K562 (cell line): Measurements from ENCODE around the gene STEAP2. TPM values are rescaled to one million over a fixed set of nuclear protein-coding genes. Genes with fewer than 3 reads are reported as not detected.
A peak's percentile ranks its signal among the peaks of the same experiment; 100 is the strongest.

Experiments used
- BRD9 ChIP-seq: fragments of 450-650 bp; IDR thresholded peaks from 2 replicates; pipeline ENCODE4 v1.6.1; 2018; ENCODE audit warnings: low read depth; ENCODE audit not compliant: partially characterized antibody
- C11orf30 ChIP-seq: fragments of 450-650 bp; IDR thresholded peaks from 2 replicates; pipeline ENCODE4 v1.6.1; 2016; ENCODE audit warnings: low read depth, mild to moderate bottlenecking
- CBFA2T2 ChIP-seq: fragments of 450-650 bp; conservative IDR thresholded peaks from 2 replicates; pipeline ENCODE4 v1.6.1; 2017; ENCODE audit warnings: mild to moderate bottlenecking
- CBFB ChIP-seq: sonication (generic); formaldehyde crosslinking; IDR thresholded peaks from 2 replicates; pipeline ENCODE4 v1.4.0; 2020; ENCODE audit warnings: mild to moderate bottlenecking, missing genetic modification reagents
- DEAF1 ChIP-seq: fragments of 450-650 bp; formaldehyde crosslinking; IDR thresholded peaks from 2 replicates; pipeline ENCODE4 v1.4.0; 2020; ENCODE audit warnings: mild to moderate bottlenecking, moderate library complexity
- DPF2 ChIP-seq: fragments of 450-650 bp; IDR thresholded peaks from 2 replicates; pipeline ENCODE4 v1.6.1; 2016
- FOXJ3 ChIP-seq: sonication (generic); formaldehyde crosslinking; IDR thresholded peaks from 2 replicates; pipeline ENCODE4 v1.4.0; 2020; ENCODE audit warnings: mild to moderate bottlenecking, missing genetic modification reagents
- FOXK1 ChIP-seq: sonication (generic); formaldehyde crosslinking; IDR thresholded peaks from 2 replicates; pipeline ENCODE4 v1.8.0; 2022; ENCODE audit warnings: missing genetic modification reagents, mild to moderate bottlenecking, borderline replicate concordance
- HMG20B ChIP-seq: fragments of 250-450 bp; sonication (Bioruptor Pico); IDR thresholded peaks from 2 replicates; pipeline ENCODE4 v1.5.0; 2021; ENCODE audit warnings: mild to moderate bottlenecking
- LARP7 ChIP-seq: fragments of 450-650 bp; IDR thresholded peaks from 2 replicates; pipeline ENCODE4 v1.6.1; 2016
- NUFIP1 ChIP-seq: fragments of 450-650 bp; IDR thresholded peaks from 2 replicates; pipeline ENCODE4 v1.6.1; 2018; ENCODE audit not compliant: partially characterized antibody
- SP1 ChIP-seq: sonication (generic); formaldehyde crosslinking; IDR thresholded peaks from 2 replicates; pipeline ENCODE4 v1.8.1; 2022; ENCODE audit warnings: mild to moderate bottlenecking, missing genetic modification reagents
- USF2 ChIP-seq: sonication (generic); formaldehyde crosslinking; IDR thresholded peaks from 2 replicates; pipeline ENCODE4 v1.5.0; 2020; ENCODE audit warnings: missing genetic modification reagents
- ZNF407 ChIP-seq: fragments of 450-650 bp; IDR thresholded peaks from 2 replicates; pipeline ENCODE4 v1.6.1; 2016; ENCODE audit warnings: low read depth
- ZNF512 ChIP-seq: IDR thresholded peaks from 2 replicates; pipeline ENCODE4 v1.6.1; 2016; ENCODE audit warnings: missing genetic modification characterization, missing compliant biosample characterization
- ZNF707 ChIP-seq: fragments of 250-450 bp; sonication (Bioruptor Pico); conservative IDR thresholded peaks from 2 replicates; pipeline ENCODE4 v1.8.0; 2022; ENCODE audit warnings: inconsistent platforms, mild to moderate bottlenecking, moderate library complexity
- polyA plus RNA-seq, 8 experiments: library from polyadenylated mRNA; depleted of rRNA in 4 of 8; stranded (reverse) in 5 of 8; unstranded in 3 of 8; fragments of >200 nt; fragmentation: Nextera tagmentation in 2 of 8; fragmentation: Illumina TruSeq in 1 of 8; extraction: Ambion mirVana in 2 of 8; extraction: Trizol in 1 of 8; gene quantifications; 2 replicates each; pipeline versions ENCODE4 v1.2.1 to v1.2.3, GENCODE V29; 2011 to 2014; ENCODE audit warnings: inconsistent platforms in 1 of 8, missing spikeins in 1 of 8
- total RNA-seq, 7 experiments: library from RNA; depleted of rRNA in 6 of 7; stranded (reverse); fragments of >200 nt in 6 of 7; fragmentation: Illumina TruSeq in 2 of 7; extraction: Trizol in 2 of 7; gene quantifications; 2 replicates each; pipeline versions ENCODE4 v1.2.1 to v1.2.3, GENCODE V29; 2011 to 2021; ENCODE audit warnings: low replicate concordance in 1 of 7

Gene STEAP2
- total and polyA plus RNA-seq, 9 of the 15 experiments (the other 6 are each of a cell fraction or from before 2014, with no cell fraction given): 0.02 to 0.03 TPM; not detected in 7

- peak; percentile 99 for TF ChIP-seq ZNF407
- no peak for TF ChIP-seq CBFA2T2
- peak; percentile 30 for TF ChIP-seq BRD9
- TF ChIP-seq ZNF512 (tag): no peak
- no peak for TF ChIP-seq FOXK1 (CRISPR knock-in tag)
- no peak for TF ChIP-seq USF2 (CRISPR knock-in tag)
- no peak for TF ChIP-seq C11orf30
- peak; percentile 49; the same call in 1 of the 2 replicates for TF ChIP-seq CBFB (CRISPR knock-in tag)
- TF ChIP-seq SP1 (CRISPR knock-in tag): peak; percentile 97
- no peak for TF ChIP-seq DEAF1 (CRISPR knock-in tag)
- no peak for TF ChIP-seq HMG20B
- TF ChIP-seq ZNF707: no peak
- TF ChIP-seq FOXJ3 (CRISPR knock-in tag): peak; percentile 89
- TF ChIP-seq NUFIP1: no peak
- TF ChIP-seq LARP7: no peak
- peak; percentile 45; the same call in 1 of the 2 replicates for TF ChIP-seq DPF2
Observed at GRCh38 chr7:90244909-90245851, 33.6 kb downstream of the STEAP2 start, which contains the start of gene CFAP69 (continued).
